Chondrocyte (in vitro differentiated cells): ENCODE data around the gene SLC7A1. TPM values are rescaled to one million over a fixed set of nuclear protein-coding genes. Genes with fewer than 3 reads are reported as not detected.

Experiments used
- DNase-seq: peaks from one replicate; pipeline ENCODE4 v3.0.0; 2021; ENCODE audit warnings: mixed read lengths, low spot score
- H3K27ac Mint-ChIP-seq: one replicate; pipeline ENCODE4 v1.8.0; 2021; ENCODE audit warnings: mild to moderate bottlenecking, moderate library complexity, mixed read lengths; ENCODE audit not compliant: unreplicated experiment
- H3K27me3 Mint-ChIP-seq: 2 replicates; pipeline ENCODE4 v1.8.0; 2021; ENCODE audit warnings: low read depth, mixed read lengths
- H3K36me3 Mint-ChIP-seq: 2 replicates; pipeline ENCODE4 v1.8.0; 2021; ENCODE audit warnings: low read depth, mixed read lengths
- H3K4me1 Mint-ChIP-seq: 2 replicates; pipeline ENCODE4 v1.8.0; 2021; ENCODE audit warnings: low read depth, mild to moderate bottlenecking, mixed read lengths
- H3K4me3 Mint-ChIP-seq: one replicate; pipeline ENCODE4 v1.8.0; 2021; ENCODE audit warnings: mild to moderate bottlenecking, moderate library complexity, mixed read lengths; ENCODE audit not compliant: unreplicated experiment
- H3K9me3 Mint-ChIP-seq: 2 replicates; pipeline ENCODE4 v1.8.0; 2021; ENCODE audit warnings: low read depth, mixed read lengths
- CTCF ChIP-seq: fragments of 200-600 bp; sonication (generic); IDR thresholded peaks from 2 replicates; pipeline ENCODE4 v1.5.0; 2021; ENCODE audit warnings: antibody characterized with exemption, mild to moderate bottlenecking, moderate library complexity
- total RNA-seq: library from RNA; stranded (reverse); gene quantifications from 3 replicates; pipeline ENCODE4 v1.2.1, GENCODE V29; 2021

SLC7A1 gene
- total RNA-seq, 1 donor from 2014 or later = 111 TPM

GRCh38 chr13:29587645-29588044 lies 7.8 kb downstream of the SLC7A1 start:
- Mint-ChIP-seq H3K27me3 (no peaks in the 10 kb centered on the region), H3K36me3 (peaks cover 3% of the 10 kb centered on the region), H3K4me3 (no peak overlapping the region), H3K4me1 (peaks cover 90% of the 10 kb centered on the region), H3K27ac (peak overlapping the region; percentile 74), H3K9me3 (no peaks in the 10 kb centered on the region)
- TF ChIP-seq CTCF = no peak
- no peak for DNase-seq

- Mint-ChIP-seq H3K27ac (peak overlapping the region; percentile 50), H3K27me3 (no peaks in the 10 kb centered on the region), H3K4me3 (no peak overlapping the region), H3K36me3 (peaks cover 2% of the 10 kb centered on the region), H3K4me1 (peaks cover 90% of the 10 kb centered on the region), H3K9me3 (no peaks in the 10 kb centered on the region)
- DNase-seq = no peak
- no peak for TF ChIP-seq CTCF
Measured at GRCh38 chr13:29583073-29583785, 12.3 kb downstream of the SLC7A1 start.

- H3K27ac Mint-ChIP-seq = no peak overlapping the region
- peaks cover 89% of the 10 kb centered on the region for H3K4me1 Mint-ChIP-seq
- H3K9me3 Mint-ChIP-seq = no peaks in the 10 kb centered on the region
- no peak overlapping the region for H3K4me3 Mint-ChIP-seq
- no peak for TF ChIP-seq CTCF
- H3K27me3 Mint-ChIP-seq = no peaks in the 10 kb centered on the region
- H3K36me3 Mint-ChIP-seq = no peaks in the 10 kb centered on the region
- DNase-seq = no peak
Measured at GRCh38 chr13:29582171-29582570, 13.3 kb downstream of the SLC7A1 start.

GRCh38 chr13:29581666-29582065 lies 13.8 kb downstream of the SLC7A1 start:
- Mint-ChIP-seq H3K4me3 (peak overlapping the region; percentile 1), H3K27me3 (no peaks in the 10 kb centered on the region), H3K4me1 (peaks cover 87% of the 10 kb centered on the region), H3K9me3 (no peaks in the 10 kb centered on the region), H3K27ac (peak overlapping the region; percentile 34), H3K36me3 (no peaks in the 10 kb centered on the region)
- no peak for TF ChIP-seq CTCF
- no peak for DNase-seq

GRCh38 chr13:29579094-29579493 lies 16.4 kb downstream of the SLC7A1 start:
- Mint-ChIP-seq H3K27ac (peak overlapping the region; percentile 62), H3K9me3 (no peaks in the 10 kb centered on the region), H3K4me3 (no peak overlapping the region), H3K36me3 (no peaks in the 10 kb centered on the region), H3K4me1 (peaks cover 77% of the 10 kb centered on the region), H3K27me3 (no peaks in the 10 kb centered on the region)
- DNase-seq = no peak
- no peak for TF ChIP-seq CTCF
